Activated CD8-positive, alpha-beta T cell treated with anti-CD3 and anti-CD28 coated beads, Interleukin-2, amount 10 ng/mL, durations not matched to agents 7 days and 5 days (primary cell): ENCODE measurements around the gene HERC2. TPM values are rescaled to one million over a fixed set of nuclear protein-coding genes. Genes with fewer than 3 reads are reported as not detected.

ENCODE experiments used
- ATAC-seq: fragments of 150-1000 bp; cut with Tn5 transposase; one replicate; pipeline ENCODE4 v1.10.0; 2021; ENCODE audit warnings: moderate library complexity
- CTCF ChIA-PET: fragments of 350-600 bp; sonication (Branson Sonifier 250); formaldehyde crosslinking; loops from one replicate; lab custom pipeline; 2021; ENCODE audit warnings: antibody characterized with exemption; lab: Charles Lee
- POLR2A ChIA-PET: fragments of 350-600 bp; sonication (Branson Sonifier 250); formaldehyde crosslinking; loops from one replicate; lab custom pipeline; 2021; ENCODE audit warnings: antibody characterized with exemption; lab: Charles Lee
- DNase-seq: peaks from one replicate; pipeline ENCODE4 v3.0.0-alpha.2; 2020
- H3K27ac Mint-ChIP-seq: one replicate; pipeline ENCODE4 v1.8.0; 2021; ENCODE audit warnings: mild to moderate bottlenecking, mixed read lengths
- H3K27me3 Mint-ChIP-seq: one replicate; pipeline ENCODE4 v1.8.0; 2021; ENCODE audit warnings: low read depth, mixed read lengths
- H3K36me3 Mint-ChIP-seq: one replicate; pipeline ENCODE4 v1.8.0; 2021; ENCODE audit warnings: low read depth, mixed read lengths
- H3K4me1 Mint-ChIP-seq: one replicate; pipeline ENCODE4 v1.8.0; 2021; ENCODE audit warnings: low read depth, mixed read lengths
- H3K4me3 Mint-ChIP-seq: one replicate; pipeline ENCODE4 v1.8.0; 2021; ENCODE audit warnings: mild to moderate bottlenecking, mixed read lengths
- H3K9me3 Mint-ChIP-seq: one replicate; pipeline ENCODE4 v1.8.0; 2022; ENCODE audit warnings: mixed read lengths; ENCODE audit not compliant: insufficient read depth
- total RNA-seq, 2 experiments: library from RNA; stranded (reverse); gene quantifications; one replicate each; pipeline ENCODE4 v1.2.3, GENCODE V29; 2021

The HERC2 gene
- total RNA-seq, 2 experiments from 2014 or later: 42.6 to 44.7 TPM

DNA sequence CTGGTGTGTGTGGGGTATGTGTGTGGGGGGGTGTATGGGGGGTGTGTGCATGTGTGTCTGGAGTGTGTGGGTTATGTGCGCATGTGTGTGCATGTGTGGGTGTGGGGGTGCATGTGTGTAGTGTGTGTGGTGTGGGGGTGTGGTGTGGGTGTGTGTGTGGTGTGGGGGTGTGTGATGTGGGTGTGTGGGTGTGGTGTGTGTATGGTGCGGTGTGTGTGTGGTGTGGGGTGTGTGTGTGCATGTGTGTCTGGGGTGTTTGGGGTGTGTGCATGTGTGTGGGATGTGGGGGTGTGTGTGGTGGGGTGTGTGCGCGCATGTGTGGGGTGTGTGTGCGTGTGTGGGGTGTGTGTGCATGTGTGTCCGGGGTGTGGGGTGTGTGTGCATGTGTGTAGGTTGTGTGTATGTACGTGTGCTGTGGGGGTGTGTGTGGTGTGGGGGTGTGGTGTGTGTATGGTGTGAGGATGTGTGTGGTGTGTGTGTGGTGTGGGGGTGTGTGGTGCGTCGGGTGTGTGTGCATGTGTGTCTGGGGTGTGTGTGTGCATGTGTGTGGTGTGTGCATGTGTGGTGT, 216.7 kb downstream of the HERC2 start:
- Mint-ChIP-seq H3K9me3 (no peaks in the 10 kb centered on the region), H3K4me3 (peak overlapping the region; percentile 47), H3K4me1 (peaks cover 16% of the 10 kb centered on the region), H3K27ac (no peak overlapping the region), H3K27me3 (peaks cover 30% of the 10 kb centered on the region), H3K36me3 (peaks cover 1% of the 10 kb centered on the region)
- POLR2A ChIA-PET: no interaction called here
- CTCF ChIA-PET: no interaction called here
- DNase-seq: no peak
- ATAC-seq: no peak

DNA sequence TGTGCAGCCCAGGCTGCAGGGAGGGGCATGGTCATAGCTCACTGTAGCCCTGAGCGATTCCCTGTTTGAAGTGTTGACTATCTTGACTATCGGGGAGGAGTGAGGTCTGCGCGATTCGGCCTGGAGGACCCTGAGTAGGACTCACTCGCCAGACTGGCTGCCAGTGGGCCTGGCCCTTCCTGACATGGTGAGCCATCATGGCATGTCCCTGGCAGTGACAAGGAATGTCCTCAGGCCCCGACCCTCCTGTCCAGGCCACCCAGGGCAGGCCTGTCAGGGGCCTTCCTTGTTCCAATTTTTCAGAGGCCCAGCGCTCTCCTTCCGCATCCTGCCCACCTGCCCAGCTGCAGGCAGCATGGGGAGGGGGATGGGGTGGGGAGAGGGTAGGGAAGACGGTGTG, 217.7 kb downstream of the HERC2 start:
- DNase-seq (no peak), ATAC-seq (no peak)
- Mint-ChIP-seq H3K36me3 (peaks cover 1% of the 10 kb centered on the region), H3K4me1 (peaks cover 20% of the 10 kb centered on the region), H3K9me3 (no peaks in the 10 kb centered on the region), H3K27me3 (peaks cover 39% of the 10 kb centered on the region), H3K27ac (no peak overlapping the region), H3K4me3 (no peak overlapping the region)
- CTCF ChIA-PET: no interaction called here
- POLR2A ChIA-PET: no interaction called here

DNA sequence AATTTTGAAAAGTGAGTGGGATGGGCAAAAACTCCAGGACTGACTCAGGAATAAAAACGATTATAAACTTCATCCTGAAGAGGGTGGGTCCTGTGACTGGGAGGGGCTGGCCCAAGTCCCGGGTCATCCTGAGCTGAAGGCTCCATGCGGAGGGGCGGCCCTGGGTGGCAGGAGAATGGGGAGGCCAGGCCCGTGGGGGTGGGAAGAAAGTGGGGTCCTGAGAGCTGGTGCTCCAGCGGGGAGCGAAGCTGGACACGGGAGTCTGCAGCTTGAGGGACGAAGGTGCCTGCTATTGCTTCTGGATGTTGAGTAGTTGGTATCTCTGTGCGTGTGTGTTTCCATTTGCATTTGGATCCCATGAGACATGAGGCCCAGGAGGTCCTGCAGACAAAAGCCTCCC, 218.1 kb downstream of the HERC2 start:
- no peak for ATAC-seq
- peaks cover 20% of the 10 kb centered on the region for H3K4me1 Mint-ChIP-seq
- H3K4me3 Mint-ChIP-seq: no peak overlapping the region
- peaks cover 1% of the 10 kb centered on the region for H3K36me3 Mint-ChIP-seq
- H3K9me3 Mint-ChIP-seq: no peaks in the 10 kb centered on the region
- CTCF ChIA-PET: interaction anchor here (2.1 kb wide), 1 partner anchor 22 kb away, joined by 6 read pairs; no protein-coding TSS in a partner anchor
- DNase-seq: no peak
- H3K27me3 Mint-ChIP-seq: peaks cover 42% of the 10 kb centered on the region
- no peak overlapping the region for H3K27ac Mint-ChIP-seq
- POLR2A ChIA-PET: no interaction called here

- CTCF ChIA-PET: interaction anchor here (2.1 kb wide), 1 partner anchor 24 kb away, joined by 6 read pairs; no protein-coding TSS in a partner anchor
Observed at GRCh38 chr15:28101983-28102441, 220.0 kb downstream of the HERC2 start.

GRCh38 chr15:28101201-28101600, 220.8 kb downstream of the HERC2 start:
- Mint-ChIP-seq H3K27me3 (peaks cover 53% of the 10 kb centered on the region), H3K36me3 (no peaks in the 10 kb centered on the region), H3K4me1 (peaks cover 27% of the 10 kb centered on the region), H3K9me3 (no peaks in the 10 kb centered on the region), H3K27ac (no peak overlapping the region), H3K4me3 (no peak overlapping the region)
- no peak for ATAC-seq
- DNase-seq: no peak
- ChIA-PET CTCF (no interaction called here), POLR2A (no interaction called here)

More at GRCh38 chr15:28101983-28102441, 220.0 kb downstream of the HERC2 start:
- ATAC-seq (no peak), DNase-seq (no peak)
- Mint-ChIP-seq H3K9me3 (no peaks in the 10 kb centered on the region), H3K36me3 (no peaks in the 10 kb centered on the region), H3K4me1 (peaks cover 24% of the 10 kb centered on the region), H3K4me3 (no peak overlapping the region), H3K27me3 (peaks cover 49% of the 10 kb centered on the region), H3K27ac (no peak overlapping the region)
- POLR2A ChIA-PET: no interaction called here

DNA sequence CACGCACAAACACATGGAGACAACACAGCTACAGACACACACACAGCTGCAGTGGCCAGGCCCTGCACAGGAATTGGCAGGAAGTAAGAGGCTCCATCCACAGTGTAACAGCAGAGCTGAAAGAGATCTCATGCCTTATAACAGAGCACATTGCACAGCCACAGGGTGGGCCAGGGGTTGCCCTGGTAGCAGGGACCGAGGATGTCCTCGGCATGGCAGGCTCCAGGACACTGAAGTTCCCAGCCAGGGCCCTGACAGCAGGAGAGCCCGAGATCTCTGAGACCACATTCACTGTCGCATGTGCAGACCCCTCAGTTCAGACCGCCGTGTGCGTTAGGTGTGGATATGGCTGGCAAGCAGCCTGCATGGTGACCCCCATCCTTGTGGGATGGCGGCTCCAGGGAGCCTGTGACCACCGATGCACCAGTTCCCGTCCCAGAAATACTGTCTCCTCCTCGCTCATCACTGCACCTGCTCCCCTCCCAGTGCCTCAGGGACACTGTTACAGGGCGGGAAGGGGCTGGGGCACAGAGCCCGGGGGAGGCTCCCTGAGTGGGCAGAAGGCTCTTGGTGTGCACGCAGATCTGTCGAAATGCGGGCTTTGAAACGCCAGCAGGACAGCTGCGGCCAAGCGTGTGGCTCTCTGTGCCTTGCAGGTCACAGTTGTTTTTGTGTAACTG, 221.3 kb downstream of the HERC2 start:
- peaks cover 53% of the 10 kb centered on the region for H3K27me3 Mint-ChIP-seq
- H3K4me1 Mint-ChIP-seq: peaks cover 28% of the 10 kb centered on the region
- H3K9me3 Mint-ChIP-seq: no peaks in the 10 kb centered on the region
- DNase-seq: no peak
- H3K27ac Mint-ChIP-seq: no peak overlapping the region
- H3K36me3 Mint-ChIP-seq: no peaks in the 10 kb centered on the region
- CTCF ChIA-PET: no interaction called here
- ATAC-seq: no peak
- no peak overlapping the region for H3K4me3 Mint-ChIP-seq
- POLR2A ChIA-PET: interaction anchor here (0.7 kb wide), 1 partner anchor 46 kb away, joined by 3 read pairs; no protein-coding TSS in a partner anchor

GRCh38 chr15:28099555-28100140, 222.3 kb downstream of the HERC2 start:
- ATAC-seq (no peak), DNase-seq (no peak)
- H3K9me3 Mint-ChIP-seq: no peaks in the 10 kb centered on the region
- H3K4me3 Mint-ChIP-seq: no peak overlapping the region
- no peak overlapping the region for H3K27ac Mint-ChIP-seq
- ChIA-PET POLR2A (no interaction called here), CTCF (interaction anchor here (0.7 to 1.4 kb wide), 3 partner anchors 9 to 27 kb away, joined by 3 to 4 read pairs (median 4); no protein-coding TSS in a partner anchor)
- no peaks in the 10 kb centered on the region for H3K36me3 Mint-ChIP-seq
- H3K27me3 Mint-ChIP-seq: peaks cover 47% of the 10 kb centered on the region
- H3K4me1 Mint-ChIP-seq: peaks cover 29% of the 10 kb centered on the region

GRCh38 chr15:28098766-28099554, 223.0 kb downstream of the HERC2 start, which contains the start of gene OCA2:
Gene OCA2 (minus strand): TSS chr15:28099315. CDS start chr15:28081874, 17,441 bp downstream.
- H3K27me3 Mint-ChIP-seq: peaks cover 49% of the 10 kb centered on the region
- H3K9me3 Mint-ChIP-seq: no peaks in the 10 kb centered on the region
- peaks cover 29% of the 10 kb centered on the region for H3K4me1 Mint-ChIP-seq
- H3K36me3 Mint-ChIP-seq: no peaks in the 10 kb centered on the region
- DNase-seq (peak; percentile 54), ATAC-seq (no peak)
- no peak within 1 kb of the TSS for H3K27ac Mint-ChIP-seq
- POLR2A ChIA-PET: no interaction called here
- H3K4me3 Mint-ChIP-seq: no peak within 1 kb of the TSS
- CTCF ChIA-PET: interaction anchor here (0.7 to 1.5 kb wide), 4 partner anchors 9 to 27 kb away, joined by 3 to 5 read pairs (median 4); no protein-coding TSS in a partner anchor

DNA sequence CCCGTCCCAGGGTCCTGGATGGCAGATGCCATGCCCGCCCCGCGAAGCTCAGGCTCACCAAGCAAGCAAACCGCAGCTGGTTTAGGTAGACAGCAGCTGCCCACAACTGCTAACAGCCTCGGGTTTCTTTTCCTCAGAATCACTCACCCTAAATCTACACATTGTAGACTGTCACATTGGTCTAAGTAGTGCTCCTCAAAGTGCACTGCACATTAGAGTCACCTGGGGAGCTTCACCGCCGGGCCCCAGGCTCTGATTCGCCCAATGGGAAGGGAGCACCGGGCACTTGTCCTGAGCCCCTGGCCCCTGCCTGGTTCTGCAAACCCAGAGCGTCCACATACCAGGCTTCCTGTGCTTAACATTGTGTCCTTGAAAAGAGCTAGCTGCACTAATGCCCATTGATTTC, 223.6 kb downstream of the HERC2 start:
- Mint-ChIP-seq H3K27ac (no peak overlapping the region), H3K9me3 (no peaks in the 10 kb centered on the region), H3K4me1 (peaks cover 29% of the 10 kb centered on the region), H3K36me3 (peaks cover 4% of the 10 kb centered on the region), H3K27me3 (peaks cover 53% of the 10 kb centered on the region), H3K4me3 (no peak overlapping the region)
- ChIA-PET POLR2A (no interaction called here), CTCF (interaction anchor here (1.2 to 1.5 kb wide), 3 partner anchors 12 to 1005 kb away, joined by 3 to 5 read pairs (median 4); no protein-coding TSS in a partner anchor)
- ATAC-seq (no peak), DNase-seq (no peak)

DNA sequence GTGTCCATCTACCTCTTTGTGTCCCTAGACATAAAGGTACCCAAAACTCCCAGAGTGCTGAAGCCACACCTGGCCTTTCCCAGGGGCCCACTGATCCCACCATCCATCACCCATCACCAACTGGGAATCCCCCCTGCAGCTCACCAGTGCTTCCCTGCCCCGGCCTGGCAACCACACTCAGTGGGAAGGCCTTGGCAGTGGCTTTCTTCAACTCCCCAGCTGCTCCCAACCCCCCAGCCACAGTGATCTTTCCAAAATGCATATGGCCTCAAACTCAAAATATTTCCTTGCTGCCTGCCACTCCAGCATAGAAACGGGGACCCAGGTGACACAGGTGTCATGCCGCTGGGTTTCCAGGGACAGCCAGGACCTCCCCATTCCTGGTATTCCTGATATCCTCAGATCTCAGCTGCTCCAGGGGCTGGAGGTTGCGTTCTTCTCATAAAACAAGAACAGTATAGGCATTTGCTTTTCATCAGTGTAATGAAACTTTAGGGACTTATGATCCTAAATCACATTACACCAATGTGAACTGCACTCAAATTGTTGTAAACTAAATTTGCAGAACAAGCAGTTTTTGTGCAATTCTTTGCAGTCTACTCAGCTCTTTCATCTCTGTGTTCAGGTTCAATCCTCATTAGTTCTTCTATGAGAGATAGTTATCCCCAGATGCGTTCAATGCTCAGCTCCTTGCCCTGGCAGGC, 224.2 kb downstream of the HERC2 start:
- Mint-ChIP-seq H3K4me1 (peaks cover 29% of the 10 kb centered on the region), H3K27me3 (peaks cover 53% of the 10 kb centered on the region), H3K9me3 (no peaks in the 10 kb centered on the region), H3K36me3 (peaks cover 4% of the 10 kb centered on the region), H3K27ac (no peak overlapping the region), H3K4me3 (peak overlapping the region; percentile 44)
- ATAC-seq: no peak
- DNase-seq: no peak
- ChIA-PET CTCF (interaction anchor here (1.0 to 1.7 kb wide), 4 partner anchors 12 to 1006 kb away, joined by 3 to 5 read pairs (median 4); no protein-coding TSS in a partner anchor), POLR2A (no interaction called here)
